HG03442 (cell line): ENCODE data around the gene CRKL.
"Not testable (repeated sequence)": the region's sequence is repeated elsewhere in the genome, so short reads cannot be mapped to it uniquely, and the experiment has no call there.

Source experiments
- ATAC-seq: cut with Tn5 transposase; IDR thresholded peaks from one replicate; pipeline ENCODE4 v1.9.1; 2021; ENCODE audit warnings: mild to moderate bottlenecking, moderate library complexity; ENCODE audit not compliant: unreplicated experiment

The CRKL gene

GRCh38 chr22:20901093-20902033 lies 15.8 kb upstream of the CRKL start:
- not testable (repeated sequence) for ATAC-seq

GRCh38 chr22:20903093-20903492 lies 14.1 kb upstream of the CRKL start:
- no peak for ATAC-seq

- ATAC-seq = no peak
Observed at GRCh38 chr22:20904008-20904979, 12.9 kb upstream of the CRKL start.

GRCh38 chr22:20904980-20905355 lies 12.2 kb upstream of the CRKL start:
- ATAC-seq = no peak

- no peak for ATAC-seq
Observed at GRCh38 chr22:20905415-20906386, 11.5 kb upstream of the CRKL start.

GRCh38 chr22:20906387-20906767 lies 10.8 kb upstream of the CRKL start:
- no peak for ATAC-seq

- not testable (repeated sequence) for ATAC-seq
Observed at GRCh38 chr22:20908717-20909116, 8.5 kb upstream of the CRKL start.

GRCh38 chr22:20909543-20910303 lies 7.5 kb upstream of the CRKL start:
- no peak for ATAC-seq

GRCh38 chr22:20912494-20912893 lies 4.7 kb upstream of the CRKL start:
- no peak for ATAC-seq

GRCh38 chr22:20918663-20919218 lies 1.5 kb downstream of the CRKL start:
- ATAC-seq = no peak

- no peak for ATAC-seq
Observed at GRCh38 chr22:20919718-20920117, 2.5 kb downstream of the CRKL start.

GRCh38 chr22:20920881-20921203 lies 3.6 kb downstream of the CRKL start:
- ATAC-seq = no peak

- no peak for ATAC-seq
Observed at GRCh38 chr22:20922141-20922751, 5.0 kb downstream of the CRKL start.

GRCh38 chr22:20926243-20926642 lies 9.0 kb downstream of the CRKL start:
- ATAC-seq = no peak

GRCh38 chr22:20927940-20928572 lies 10.8 kb downstream of the CRKL start:
- no peak for ATAC-seq

GRCh38 chr22:20928573-20928967 lies 11.4 kb downstream of the CRKL start:
- no peak for ATAC-seq

GRCh38 chr22:20930004-20930403 lies 12.8 kb downstream of the CRKL start:
- no peak for ATAC-seq

- ATAC-seq = not testable (repeated sequence)
Observed at GRCh38 chr22:20930435-20930834, 13.2 kb downstream of the CRKL start.
